GM04503 (cell line): Measurements from ENCODE around the gene NOL12.
"Not testable (repeated sequence)": the region's sequence is repeated elsewhere in the genome, so short reads cannot be mapped to it uniquely, and the experiment has no call there.

Experiments
- DNase-seq: peaks from one replicate; pipeline ENCODE4 v3.0.0-alpha.2; 2012; ENCODE audit warnings: low read depth

Gene NOL12

DNA sequence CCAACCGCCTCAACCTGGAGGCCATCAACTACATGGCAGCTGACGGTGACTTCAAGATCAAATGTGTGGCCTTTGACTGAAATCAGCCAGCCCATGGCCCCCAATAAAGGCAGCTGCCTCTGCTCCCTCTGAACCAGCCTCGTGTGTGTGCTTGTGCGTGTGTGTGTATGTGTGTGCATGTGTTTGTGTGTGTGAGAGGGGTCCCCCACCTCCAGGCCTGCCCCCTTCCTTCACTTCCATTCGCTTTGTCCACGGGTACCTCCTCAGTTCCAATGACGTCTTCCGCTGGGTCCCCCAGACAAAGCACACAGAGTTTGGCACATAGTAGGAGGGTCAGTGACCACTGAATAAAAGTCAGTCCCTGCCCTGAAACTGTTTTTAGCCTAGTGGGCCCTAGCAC lies 6.5 kb upstream of the NOL12 start:
- DNase-seq = no peak

DNA sequence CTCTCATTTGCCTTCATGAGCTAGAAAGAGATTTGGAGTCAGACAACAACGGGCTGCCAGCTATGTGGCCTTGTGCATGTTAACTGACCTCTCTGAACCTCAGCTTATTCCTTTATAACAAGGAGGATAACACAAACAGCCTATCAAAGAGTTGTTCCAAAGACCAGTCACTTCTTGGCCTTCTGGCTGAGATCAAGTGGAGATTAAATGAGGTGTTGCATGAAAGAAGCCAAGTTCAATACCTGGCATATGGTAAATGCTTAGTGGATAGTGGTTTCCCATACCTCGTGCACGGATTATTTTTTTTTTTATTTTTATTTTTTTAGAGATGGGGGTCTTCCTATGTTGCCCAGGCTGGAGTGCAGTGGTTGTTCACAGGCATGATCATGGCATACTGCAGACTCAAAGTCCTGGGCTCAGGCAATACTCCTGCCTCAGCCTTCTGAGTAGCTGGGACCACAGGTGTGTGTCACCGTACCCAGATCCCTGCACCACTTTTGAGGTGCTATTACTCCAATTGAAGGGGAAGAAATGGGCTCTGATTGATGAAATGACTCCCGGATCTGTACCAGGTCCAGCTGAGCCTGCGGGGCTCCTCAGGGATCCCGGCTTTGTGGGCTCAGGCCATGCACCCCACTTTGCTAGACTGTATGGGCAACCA lies 5.8 kb upstream of the NOL12 start:
- no peak for DNase-seq

DNA sequence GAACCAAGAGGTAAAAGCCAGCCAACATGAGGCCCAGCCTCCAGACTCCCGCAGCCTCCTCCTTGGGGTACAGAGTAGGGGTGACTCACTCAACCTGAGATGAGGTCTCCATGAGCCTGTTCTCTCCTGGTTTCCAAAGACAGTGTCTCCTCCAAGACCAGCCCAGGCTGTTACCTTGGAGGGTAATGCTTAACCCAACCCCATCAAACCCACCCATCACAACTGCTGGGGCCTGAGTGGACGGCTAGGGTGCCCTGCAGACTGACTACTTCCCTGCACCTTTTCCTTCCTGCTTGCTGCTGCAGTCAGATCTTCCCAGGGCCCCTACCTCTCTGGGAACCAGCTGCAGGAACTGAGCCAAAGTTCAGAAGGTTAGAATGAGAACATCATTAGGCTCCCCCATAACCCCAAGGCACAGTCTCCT lies 5.1 kb upstream of the NOL12 start:
- DNase-seq = no peak

DNA sequence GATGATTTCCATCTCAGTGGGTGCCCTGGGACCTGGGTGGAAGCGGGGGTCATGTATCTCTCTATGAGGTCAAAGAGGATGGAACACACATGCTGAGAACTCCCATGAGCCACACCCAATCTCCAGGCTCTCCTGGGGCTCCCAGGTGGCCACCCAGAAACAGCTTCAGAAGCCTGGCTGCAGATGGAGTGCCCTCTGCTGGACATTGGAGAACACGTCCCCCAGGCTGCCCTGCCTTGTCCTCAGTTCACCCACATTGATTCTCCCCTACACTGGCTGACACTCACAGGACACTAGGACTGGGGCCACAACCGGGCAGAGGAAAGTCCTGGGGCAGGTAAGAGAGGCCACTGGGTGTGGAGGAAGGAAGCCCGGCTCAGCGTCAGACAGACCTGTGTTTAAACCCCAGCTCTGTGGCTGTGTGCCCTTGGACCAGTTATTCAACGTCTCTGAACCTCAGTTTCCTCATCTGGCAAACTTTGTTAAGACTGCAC lies 4.5 kb upstream of the NOL12 start:
- no peak for DNase-seq

DNA sequence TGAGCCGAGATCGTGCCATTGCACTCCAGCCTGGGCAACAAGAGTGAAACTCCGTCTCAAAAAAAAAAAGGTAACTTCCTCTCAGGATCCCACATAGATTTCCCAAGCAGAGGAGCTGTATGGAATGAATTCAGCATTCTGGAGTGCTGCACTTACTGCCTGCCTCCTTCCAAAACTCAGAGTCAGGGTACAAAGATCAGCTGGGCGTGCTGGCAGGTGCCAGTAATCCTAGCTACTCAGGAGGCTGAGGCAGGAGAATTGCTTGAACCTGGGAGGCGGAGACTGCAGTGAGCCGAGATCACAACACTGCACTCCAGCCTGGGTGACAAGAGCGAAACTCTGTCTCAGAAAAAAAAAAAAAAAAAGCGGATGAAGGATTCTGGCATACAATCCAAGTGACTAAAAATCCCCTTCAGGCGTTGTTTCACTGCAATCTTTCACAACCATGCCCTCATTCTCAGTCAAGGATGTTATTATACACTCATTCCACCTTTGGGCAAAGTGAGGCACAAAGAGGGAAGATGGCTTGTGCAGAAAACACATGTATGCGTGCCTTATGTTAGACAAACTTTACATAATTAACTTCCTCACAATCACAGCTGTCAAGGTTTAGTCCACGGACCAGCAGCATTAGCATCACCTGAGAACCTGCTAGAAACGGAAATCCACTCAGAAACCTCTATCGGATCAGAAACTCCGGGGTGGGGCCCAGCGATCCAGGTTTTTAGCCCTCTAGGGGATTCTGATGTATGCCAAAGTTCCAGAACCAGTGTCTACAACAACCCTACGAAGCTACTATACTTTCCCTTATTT lies 1.1 kb upstream of the NOL12 start:
- no peak for DNase-seq

DNA sequence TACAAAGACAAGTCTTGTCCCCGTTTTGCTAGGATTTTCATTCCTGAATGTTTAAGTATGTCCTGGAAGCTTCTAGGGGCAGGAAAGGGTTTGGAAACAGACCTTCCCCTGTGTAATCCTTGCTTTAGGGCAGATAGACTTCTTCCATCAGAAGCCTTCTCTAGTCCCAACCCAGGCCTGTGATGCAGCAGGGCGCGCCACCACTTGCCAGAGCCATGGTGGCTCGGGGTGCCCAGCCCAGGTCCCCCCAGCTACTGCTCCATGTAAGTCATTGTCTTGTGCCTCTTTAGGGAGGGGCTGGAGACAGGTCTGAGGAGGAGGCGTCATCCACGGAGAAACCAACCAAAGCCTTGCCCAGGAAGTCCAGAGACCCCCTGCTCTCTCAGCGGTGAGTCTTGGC lies 4.3 kb downstream of the NOL12 start:
- DNase-seq = no peak

DNA sequence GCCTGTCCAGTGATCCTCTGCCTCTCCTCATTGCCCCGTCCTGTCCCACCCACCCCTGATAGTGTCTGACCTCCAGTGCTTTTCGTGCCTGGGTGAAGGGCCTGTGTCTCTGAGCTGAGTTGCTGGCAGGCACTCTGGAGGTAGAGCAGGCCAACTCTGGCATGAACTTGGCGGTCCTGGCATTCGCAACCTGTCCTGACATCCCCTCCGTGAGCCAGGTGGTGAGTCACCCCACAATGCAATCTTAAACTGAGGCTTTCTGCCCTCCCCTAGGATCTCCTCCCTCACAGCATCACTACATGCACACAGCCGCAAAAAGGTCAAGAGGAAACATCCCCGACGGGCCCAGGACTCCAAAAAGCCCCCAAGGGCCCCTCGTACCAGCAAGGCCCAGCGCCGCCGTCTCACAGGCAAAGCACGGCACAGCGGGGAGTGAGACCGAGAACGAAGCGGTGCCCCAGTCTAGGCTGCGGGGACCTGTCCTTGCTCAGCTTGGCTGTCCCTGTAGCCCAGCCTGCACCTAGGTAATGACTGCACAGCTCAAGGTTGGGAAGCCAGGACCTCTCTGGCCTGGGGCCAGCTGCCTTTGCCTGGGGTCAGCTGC lies 4.9 kb downstream of the NOL12 start:
- no peak for DNase-seq

DNA sequence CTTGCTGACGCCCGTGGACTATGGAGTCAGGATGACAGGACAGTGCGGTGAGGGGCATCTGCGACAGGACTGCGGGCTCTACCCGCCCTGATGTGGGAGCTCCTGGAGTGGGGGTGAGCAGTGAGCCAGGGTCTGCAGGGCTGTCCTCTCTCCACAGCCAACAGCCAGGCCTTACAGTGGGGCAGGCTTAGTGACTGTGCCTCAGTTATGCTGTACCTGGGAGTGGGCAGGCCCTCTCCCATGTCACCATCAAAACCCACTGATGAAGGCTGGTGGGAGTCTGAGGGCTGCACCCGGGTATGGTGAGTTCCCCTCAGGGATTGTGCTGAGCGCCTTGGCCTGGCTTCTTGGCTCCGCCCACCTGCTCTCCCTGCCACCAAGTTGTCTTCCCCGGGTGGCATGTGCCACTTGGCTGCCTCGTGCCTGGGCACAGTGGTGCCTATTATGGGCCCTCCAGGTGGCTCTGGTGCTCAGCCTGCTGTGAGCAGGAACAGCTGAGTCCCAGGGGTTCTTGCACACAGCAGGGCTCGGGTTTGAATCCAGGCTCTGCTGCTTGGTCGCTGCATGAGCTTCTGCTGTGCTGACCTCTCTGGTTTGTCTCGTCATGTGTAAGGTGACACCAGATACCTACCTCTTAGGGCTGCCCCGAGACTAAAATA lies 6.6 kb downstream of the NOL12 start:
- DNase-seq = no peak

DNA sequence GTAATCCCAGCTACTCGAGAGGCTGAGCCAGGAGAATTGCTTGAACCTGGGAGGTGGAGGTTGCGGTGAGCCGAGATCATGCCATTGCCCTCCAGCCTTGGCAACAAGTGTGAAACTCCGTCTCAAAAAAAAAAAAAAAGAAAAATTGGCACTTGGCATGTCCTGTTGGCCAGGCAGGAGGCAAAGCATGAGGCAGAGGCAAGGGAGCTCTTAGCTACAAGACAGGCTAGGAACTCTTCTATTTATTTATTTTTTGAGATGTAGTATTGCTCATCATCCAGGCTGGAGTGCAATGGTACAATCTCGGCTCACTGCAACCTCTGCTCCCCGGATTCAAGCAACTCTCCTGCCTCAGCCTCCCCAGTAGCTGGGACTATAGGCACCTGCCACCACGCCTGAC lies 8.0 kb downstream of the NOL12 start:
- DNase-seq = not testable (repeated sequence)

DNA sequence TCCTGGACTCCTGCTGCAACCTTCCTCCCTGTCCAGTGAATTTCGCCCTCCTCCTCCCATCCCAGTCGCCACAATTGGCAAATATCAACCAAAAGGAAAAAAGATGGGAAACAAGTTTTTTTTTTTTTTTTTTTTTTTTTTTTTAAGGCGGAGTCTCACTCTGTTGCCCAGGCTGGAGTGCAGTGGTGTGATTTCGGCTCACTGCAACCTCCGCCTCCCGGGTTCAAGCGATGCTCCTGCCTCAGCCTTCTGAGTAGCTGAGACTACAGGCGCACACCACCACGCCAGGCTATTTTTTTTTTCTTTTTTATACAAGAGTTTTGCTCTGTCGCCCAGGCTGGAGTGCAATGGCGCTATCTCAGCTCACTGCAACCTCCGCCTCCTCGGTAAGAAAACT lies 10.1 kb downstream of the NOL12 start:
- not testable (repeated sequence) for DNase-seq

DNA sequence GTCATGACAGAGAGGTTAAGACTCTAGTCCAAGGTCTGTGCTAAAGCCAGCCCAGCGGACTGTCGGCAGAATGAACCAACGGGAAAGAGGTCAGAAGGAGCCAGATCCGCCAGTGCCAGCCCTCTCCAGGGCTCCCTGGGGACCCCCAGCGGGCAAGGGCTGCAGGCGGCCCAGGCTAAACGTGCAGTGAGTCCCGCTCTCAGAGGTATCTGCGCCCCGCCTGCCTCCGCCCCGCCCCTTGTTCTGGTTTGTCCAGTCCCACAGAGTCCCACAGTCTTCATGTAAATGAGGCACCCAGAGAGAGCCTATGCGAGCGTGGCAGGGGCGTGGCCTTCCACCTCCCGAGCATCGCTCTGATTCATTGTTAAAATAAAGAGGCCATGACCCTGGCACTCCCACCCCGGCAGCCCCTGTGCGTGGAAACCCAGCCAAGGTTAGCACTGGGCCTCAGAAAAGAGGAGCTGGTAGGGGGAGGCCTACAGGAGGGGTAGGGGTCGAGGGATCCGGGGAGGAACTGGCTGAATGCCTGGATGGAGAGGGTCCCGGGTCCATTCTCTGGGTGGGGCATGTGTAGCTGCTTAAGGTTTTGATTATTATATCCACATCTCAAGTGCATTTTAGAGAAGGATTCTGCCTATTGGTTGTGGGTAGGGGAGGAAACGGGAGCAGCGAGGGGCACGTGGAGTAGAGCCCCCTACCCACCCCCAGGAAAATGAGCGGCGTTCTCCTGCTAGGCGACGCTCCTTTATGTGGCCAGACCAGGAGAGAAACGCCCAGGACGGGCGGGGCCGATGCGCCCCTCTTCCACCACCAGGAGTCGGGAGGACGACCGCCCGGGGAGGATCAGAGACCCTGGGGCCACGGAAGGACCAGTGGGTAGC lies 10.8 kb downstream of the NOL12 start, which contains the start of gene TRIOBP:
TSS of gene TRIOBP (plus strand) at position 392 of the 881 bp plus-strand sequence. CDS start 4,318 bp downstream, outside the sequence.
- DNase-seq = peak; percentile 78

DNA sequence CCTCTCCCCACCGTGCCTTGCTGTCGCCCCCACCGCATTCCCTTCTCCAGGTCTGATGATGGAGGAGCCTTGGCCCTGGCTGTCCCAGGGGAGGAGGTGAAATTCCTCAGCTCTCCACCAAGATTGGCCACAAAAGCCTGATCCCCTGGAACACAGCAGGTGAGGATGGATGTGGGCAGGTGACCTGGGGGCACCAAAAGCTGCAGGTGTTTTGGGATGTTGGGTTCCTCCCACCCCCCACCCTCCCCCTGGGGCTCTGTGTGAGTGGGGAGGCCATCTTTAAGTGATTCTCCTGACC lies 11.3 kb downstream of the NOL12 start:
- no peak for DNase-seq

DNA sequence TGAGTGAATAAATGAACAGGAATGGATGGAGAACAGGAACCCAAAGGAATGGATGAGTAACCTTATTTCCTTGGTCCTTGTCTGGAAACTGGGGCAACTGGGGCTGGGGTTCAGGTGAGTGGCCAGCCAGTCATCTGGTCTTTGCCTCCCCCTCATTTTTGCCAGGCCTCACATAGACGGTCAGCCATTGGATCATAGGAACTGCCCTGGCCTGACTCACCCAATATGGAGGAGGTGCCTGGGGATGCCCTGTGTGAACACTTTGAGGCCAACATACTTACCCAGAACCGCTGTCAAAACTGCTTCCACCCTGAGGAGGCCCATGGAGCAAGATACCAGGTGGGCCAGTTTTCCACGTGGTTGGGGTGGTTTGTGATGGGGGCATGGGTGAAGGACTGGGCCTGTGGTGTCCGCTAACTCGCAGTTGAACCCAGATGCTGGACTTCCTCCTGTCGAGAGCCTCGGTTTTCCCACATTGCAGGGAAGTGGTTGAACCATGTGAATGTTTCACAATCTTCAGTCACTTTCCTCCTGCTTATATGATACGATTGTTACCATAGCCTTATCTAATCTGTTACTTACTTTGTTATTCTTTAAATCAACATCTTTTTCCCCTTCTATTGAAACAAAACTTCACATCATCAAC lies 15.1 kb downstream of the NOL12 start:
- DNase-seq = no peak

DNA sequence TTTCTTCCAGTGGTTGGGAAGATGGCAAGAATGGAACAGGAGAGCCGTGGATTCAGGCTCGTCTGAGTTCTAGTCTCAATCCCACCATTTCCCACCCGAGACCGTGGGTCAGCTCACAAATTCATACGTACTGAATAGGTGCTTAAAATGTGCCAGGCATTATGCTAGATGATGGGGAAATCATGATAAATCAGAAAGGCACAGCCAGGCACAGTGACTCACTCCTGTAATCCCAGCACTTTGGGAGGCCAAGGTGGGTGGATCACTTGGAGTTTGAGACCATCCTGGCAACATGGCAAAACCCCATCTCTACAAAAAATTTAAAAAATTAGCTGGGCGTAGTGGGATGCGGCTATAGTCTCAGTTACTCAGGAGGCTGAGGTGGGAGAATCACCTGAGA lies 17.8 kb downstream of the NOL12 start:
- no peak for DNase-seq

DNA sequence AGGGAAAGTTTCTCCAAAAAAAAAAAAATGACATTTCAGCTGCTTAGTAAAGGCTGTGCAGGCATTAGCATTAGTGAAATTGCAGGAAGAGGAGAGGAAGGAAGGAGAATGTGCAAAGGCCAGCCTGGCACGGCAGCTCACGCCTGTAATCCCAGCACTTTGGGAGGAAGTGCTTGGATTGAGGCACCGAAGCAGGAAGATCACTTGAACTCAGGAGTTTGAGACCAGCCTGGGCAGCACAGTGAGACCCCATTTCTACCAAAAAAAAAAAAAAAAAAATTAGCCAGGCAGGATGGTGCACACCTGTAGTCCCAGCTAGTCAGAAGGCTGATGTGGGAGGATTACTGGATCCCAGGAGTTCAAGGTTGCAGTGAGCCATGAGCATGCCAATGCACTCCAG lies 18.5 kb downstream of the NOL12 start:
- no peak for DNase-seq

DNA sequence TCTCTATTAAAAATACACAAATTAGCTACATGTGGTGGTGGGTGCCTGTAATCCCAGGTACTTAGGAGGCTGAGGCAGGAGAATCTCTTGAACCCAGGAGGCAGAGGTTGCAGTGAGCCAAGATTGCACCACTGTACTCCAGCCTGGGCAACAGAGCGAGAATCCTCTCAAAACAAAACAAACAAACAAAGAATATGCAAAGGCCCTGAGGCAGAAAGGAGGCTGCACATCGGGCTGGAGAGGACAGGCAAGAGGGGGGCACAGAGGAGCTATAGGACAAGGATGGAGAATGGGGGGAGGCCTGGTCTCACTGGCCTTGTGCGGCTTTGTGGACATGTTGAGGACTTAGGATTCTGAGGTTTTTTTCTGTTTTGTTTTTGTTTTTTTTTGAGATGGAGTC lies 19.1 kb downstream of the NOL12 start:
- no peak for DNase-seq

DNA sequence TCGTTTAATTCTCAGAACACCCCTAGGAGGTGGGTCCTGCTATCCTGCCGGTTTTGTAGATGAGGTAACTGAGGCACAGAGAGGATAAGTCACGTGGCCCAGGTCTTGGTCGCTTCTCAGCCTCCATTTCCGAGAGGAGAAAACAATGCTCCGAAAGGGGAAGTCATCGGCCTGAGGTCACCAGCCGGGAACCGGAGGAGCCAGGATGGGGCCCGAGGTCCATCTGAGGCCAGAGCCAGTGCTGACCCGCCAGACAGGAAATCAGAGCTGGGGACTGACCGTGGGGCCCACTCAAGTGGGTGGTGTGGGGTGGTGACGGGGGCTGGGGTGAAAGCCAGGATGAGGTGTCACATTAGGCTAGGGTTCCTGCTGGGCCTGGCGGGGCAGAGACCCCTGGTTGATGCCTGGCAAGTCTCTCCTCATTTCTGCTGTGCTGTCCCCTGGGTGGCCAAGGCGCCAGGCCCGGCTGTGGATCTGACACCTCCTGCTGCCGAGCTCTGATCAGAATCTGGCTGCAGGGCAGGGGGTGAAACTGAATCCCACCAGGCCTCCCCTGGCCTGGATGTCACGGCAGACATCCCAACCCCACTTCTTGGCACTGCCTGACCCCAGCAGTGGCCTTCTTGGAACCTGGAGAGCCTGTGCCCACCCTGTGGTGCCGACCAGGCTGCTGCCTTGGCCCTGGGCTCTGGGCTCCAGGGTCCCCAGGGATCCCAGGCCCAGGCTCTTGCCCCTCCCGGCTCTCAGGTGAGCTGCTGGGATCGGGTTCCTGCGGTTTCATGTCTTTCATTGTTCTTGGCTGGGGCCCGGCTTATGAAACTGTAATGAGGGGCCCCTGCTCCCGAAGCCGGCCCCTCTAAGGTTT lies 22.7 kb downstream of the NOL12 start:
- DNase-seq = no peak

DNA sequence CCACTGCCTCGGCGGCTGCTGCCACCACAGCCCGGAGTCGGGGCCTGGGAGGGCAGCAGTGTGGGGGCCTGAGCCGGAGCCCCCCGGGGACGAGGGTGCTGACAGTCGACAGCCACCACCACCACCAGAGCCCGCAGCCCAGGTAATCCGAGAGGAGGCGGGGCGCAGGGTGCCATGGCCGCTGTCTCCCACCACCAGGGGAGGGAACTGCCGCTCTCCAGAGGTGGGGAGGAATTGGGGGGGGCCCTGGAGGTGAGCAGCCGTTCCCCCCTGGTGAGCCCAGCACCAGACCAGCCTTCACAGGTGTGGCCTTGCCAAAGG lies 23.3 kb downstream of the NOL12 start:
- DNase-seq = no peak

DNA sequence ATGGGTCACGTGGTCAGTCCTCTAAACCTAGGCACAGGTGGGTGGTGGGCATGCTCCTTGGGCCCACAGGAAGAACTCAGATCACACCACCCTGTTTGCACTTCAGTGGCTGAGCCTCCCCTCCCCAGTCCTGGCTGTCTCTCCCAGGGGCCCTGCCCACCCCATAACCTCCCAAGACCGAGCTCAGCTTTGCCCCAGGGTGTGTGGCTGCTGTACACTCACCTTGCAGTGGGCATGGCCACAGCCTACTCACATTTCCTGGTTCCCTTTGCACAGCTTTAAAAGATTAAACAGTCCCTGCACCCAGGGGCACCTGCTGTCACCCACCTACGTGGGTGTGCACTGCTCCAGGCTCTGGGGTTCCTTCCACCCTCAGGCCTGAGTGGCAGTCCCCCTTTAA lies 24.5 kb downstream of the NOL12 start:
- no peak for DNase-seq

DNA sequence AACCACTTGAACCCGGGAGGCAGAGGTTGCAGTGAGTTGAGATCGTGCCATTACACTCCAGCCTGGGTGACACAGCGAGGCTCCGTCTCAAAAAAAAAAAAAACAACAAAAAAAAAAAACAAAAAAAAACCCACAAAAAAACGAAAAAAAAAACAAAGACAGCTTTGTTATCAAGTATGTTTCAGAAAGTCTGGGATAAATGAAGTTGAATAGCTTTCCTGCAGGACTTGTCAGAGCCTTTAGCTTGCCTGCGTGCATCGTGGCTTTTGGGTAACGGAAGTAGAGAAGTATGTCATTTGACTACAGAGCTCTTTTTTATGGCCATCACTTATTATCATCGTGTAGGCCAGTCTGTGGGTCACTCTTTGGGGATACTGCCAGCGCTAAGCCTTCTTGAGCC lies 25.3 kb downstream of the NOL12 start:
- DNase-seq = no peak
